Measurements from ENCODE around the gene C1orf50.
"Not testable (repeated sequence)": the region's sequence is repeated elsewhere in the genome, so short reads cannot be mapped to it uniquely, and the experiment has no call there.

C1orf50 gene

DNA sequence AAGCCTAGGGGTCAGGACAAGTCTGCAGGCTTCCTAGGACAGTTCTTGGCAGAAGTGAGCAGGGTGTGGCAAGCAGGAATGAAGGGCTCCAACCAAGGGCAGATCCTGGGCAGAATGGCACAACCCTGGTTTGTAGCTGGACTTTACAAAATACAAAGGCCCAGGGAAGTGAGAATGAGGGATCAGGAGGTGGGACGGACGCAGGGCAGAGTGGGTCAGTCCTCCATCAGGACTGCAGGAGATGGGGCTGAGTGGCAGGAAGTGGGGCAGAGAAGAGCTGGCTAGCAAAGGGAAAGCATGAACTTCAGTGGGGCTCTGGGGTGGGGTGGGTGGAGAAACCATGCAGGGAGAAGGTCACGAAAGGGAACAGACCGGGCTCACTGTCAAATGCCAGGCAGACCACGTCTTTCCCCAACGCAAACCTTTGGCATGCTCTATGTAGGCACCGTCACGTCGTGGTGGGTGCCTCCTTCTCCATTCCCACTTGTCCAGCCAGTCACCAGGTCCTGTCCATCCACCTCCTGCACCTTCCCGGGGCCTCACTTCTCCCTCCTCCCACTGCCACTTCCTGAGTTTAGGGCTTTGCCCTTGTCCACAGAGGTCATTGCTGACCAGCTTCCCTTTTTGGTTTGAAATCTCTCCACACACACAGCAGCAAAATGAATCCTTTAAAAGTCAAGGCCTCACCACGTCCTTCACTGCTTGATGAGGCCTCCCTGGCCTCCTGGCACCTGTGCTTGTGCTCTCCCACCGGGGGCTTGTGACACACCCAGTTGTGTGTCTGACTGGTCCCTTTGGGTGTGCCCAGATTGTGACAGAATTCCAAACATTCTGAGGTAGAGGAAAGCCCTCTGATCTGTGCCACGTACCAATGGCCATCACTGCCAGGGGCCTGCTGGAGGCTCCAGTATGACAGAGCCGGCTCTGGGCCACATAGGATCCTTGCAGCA, 18.3 kb upstream of the C1orf50 start:
- peak overlapping the region; percentile 45 for H3K27ac ChIP-seq
- CTCF ChIA-PET = interaction anchor here (0.6 kb wide), 2 partner anchors 547 to 1924 kb away, joined by 3 read pairs; no protein-coding TSS in a partner anchor
- POLR2A ChIA-PET (ENCODE audit: low non-redundant PET) = no interaction called here
- no peak for DNase-seq (ENCODE audit: low spot score)
- no peak for TF ChIP-seq CTCF (conservative IDR thresholded peaks at IDR 0.05; ENCODE audit: low read depth)

GRCh38 chr1:42750041-42750440, 17.0 kb upstream of the C1orf50 start:
- POLR2A ChIA-PET (ENCODE audit: low non-redundant PET) = interaction anchor here (1.0 kb wide), 1 partner anchor 17 kb away, joined by 3 read pairs; the partner anchor contains the start of genes C1orf50 and P3H1
- DNase-seq (ENCODE audit: low spot score) = no peak
- CTCF ChIA-PET = no interaction called here

DNA sequence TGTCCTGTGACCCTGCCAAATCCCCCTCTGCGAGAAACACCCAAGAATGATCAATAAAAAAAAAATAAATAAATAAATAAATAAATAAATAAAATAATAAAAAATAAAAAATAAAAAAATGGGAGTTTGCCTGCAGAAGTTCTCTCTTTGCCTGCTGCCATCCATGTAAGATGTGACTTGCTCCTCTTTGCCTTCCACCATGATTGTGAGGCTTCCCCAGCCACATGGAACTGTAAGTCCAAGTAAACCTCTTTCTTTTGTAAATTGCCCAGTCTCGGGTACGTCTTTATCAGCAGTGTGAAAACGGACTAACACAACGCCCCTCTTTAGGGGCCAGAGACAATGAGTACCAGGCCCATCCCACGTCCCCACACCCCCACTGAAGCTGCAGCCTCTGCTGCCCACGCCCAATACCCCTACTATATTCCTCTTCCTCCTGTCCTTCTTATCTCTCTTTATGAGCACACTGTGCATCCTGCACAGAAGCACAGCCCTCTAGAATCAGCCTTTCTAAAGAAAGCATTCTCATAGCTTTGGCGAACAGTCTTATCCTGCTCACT, 15.5 kb upstream of the C1orf50 start:
- DNase-seq (ENCODE audit: low spot score); CTCF ChIA-PET; POLR2A ChIA-PET (ENCODE audit: low non-redundant PET); H3K27ac ChIP-seq: not testable (repeated sequence)

More at GRCh38 chr1:42750041-42750440, 17.0 kb upstream of the C1orf50 start:
- TF ChIP-seq CTCF (conservative IDR thresholded peaks at IDR 0.05; ENCODE audit: low read depth) = no peak
- no peak overlapping the region for H3K27ac ChIP-seq

- TF ChIP-seq CTCF (conservative IDR thresholded peaks at IDR 0.05; ENCODE audit: low read depth) = no peak
- ChIA-PET POLR2A (ENCODE audit: low non-redundant PET) (no interaction called here), CTCF (interaction anchor here (0.6 to 1.1 kb wide), 2 partner anchors 14 kb away, joined by 3 read pairs; no protein-coding TSS in a partner anchor)
- no peak overlapping the region for H3K27ac ChIP-seq
- DNase-seq (ENCODE audit: low spot score) = no peak
Measured at GRCh38 chr1:42752284-42752683, 14.8 kb upstream of the C1orf50 start.

DNA sequence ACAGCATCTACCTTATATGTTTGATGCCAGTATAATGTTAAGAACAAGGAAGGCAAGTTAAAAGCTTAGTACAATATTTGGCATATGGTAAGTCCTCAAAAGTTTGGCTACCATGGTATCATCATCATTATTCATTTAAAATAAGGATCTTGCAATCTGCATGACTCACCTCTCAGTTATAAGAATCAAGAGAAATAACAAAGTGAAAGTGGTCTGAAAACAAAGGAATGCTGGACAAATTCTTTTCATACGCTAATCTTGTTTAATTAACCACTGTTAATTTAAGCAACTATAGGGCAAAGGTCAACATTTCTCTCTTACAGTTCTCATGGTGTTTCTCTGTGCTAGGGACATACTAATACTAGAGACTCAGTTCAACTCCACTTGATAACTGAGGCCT, 14.0 kb upstream of the C1orf50 start:
- H3K27ac ChIP-seq = no peak overlapping the region
- POLR2A ChIA-PET (ENCODE audit: low non-redundant PET) = no interaction called here
- no peak for TF ChIP-seq CTCF (conservative IDR thresholded peaks at IDR 0.05; ENCODE audit: low read depth)
- CTCF ChIA-PET = interaction anchor here (0.6 to 1.1 kb wide), 2 partner anchors 13 to 1254 kb away, joined by 3 read pairs; no protein-coding TSS in a partner anchor
- no peak for DNase-seq (ENCODE audit: low spot score)

- H3K27ac ChIP-seq = no peak overlapping the region
- CTCF ChIA-PET = interaction anchor here (0.6 to 1.3 kb wide), 8 partner anchors 17 to 429 kb away, joined by 3 to 4 read pairs (median 3); partner anchors contain the start of gene CLDN19
- peak; percentile 63 for DNase-seq (ENCODE audit: low spot score)
- POLR2A ChIA-PET (ENCODE audit: low non-redundant PET) = no interaction called here
- peak; percentile 83 for TF ChIP-seq CTCF (conservative IDR thresholded peaks at IDR 0.05; ENCODE audit: low read depth)
Measured at GRCh38 chr1:42756956-42757891, 9.8 kb upstream of the C1orf50 start.

Measured in RWPE1 (cell line).